GM12878 (cell line): Measurements from ENCODE around the gene UCN2. TPM values are rescaled to one million over a fixed set of nuclear protein-coding genes. Genes with fewer than 3 reads are reported as not detected.

ENCODE experiments used
- ATAC-seq: fragments of 200-7000 bp; cut with Tn5 transposase; 3 replicates; pipeline ENCODE4 v1.9.1; 2020; ENCODE audit warnings: mild to moderate bottlenecking, moderate library complexity
- BruUV-seq: library from RNA; stranded (reverse); fragments of 400-500 nt; replicated peaks from 2 replicates; lab custom pipeline; 2021; lab: Mats Ljungman, UMichigan
- CTCF ChIA-PET: fragments of 300-600 bp; sonication (Branson Sonifier 250); formaldehyde crosslinking; extraction: SDS; loops from one replicate; lab custom pipeline; 2021; ENCODE audit warnings: inconsistent platforms; lab: Yijun Ruan, JAX
- POLR2A ChIA-PET: fragments of 350-600 bp; formaldehyde crosslinking; extraction: SDS; loops from one replicate; lab custom pipeline; 2021; ENCODE audit warnings: inconsistent platforms; lab: Charles Lee
- RAD21 ChIA-PET: fragments of 300-600 bp; sonication (Branson Sonifier 250); formaldehyde crosslinking; loops from one replicate; lab custom pipeline; 2023; ENCODE audit warnings: antibody characterized with exemption; ENCODE audit not compliant: unreplicated experiment; lab: Charles Lee
- SMC1A ChIA-PET: fragments of 300-600 bp; sonication (Branson Sonifier 250); formaldehyde crosslinking; loops from one replicate; lab custom pipeline; 2023; ENCODE audit not compliant: unreplicated experiment, uncharacterized antibody; lab: Charles Lee
- DNase-seq: peaks from one replicate; pipeline ENCODE4 v3.0.0-alpha.2; 2011; ENCODE audit warnings: low read depth, low spot score
- FAIRE-seq: peaks from 3 replicates; lab custom pipeline; 2011; peaks lifted over from hg19 to GRCh38; lab: Jason Lieb, UNC
- H2AFZ ChIP-seq: 2 replicates; pipeline ENCODE4 v1.6.0; 2011; ENCODE audit warnings: low read depth, low read length, control low read depth; ENCODE audit not compliant: control insufficient read depth
- H3K27ac ChIP-seq: 2 replicates; pipeline ENCODE4 v1.5.1; 2011; ENCODE audit warnings: control low read depth; ENCODE audit not compliant: control insufficient read depth, insufficient read depth
- H3K27me3 ChIP-seq, 2 experiments: replicated peaks in 1 of 2; 2 replicates each; pipeline versions ENCODE4 v1.6.0 to v1.6.1; 2011; ENCODE audit warnings: low read length in 1 of 2; ENCODE audit not compliant: control insufficient read depth in 2 of 2, insufficient read depth in 2 of 2
- H3K36me3 ChIP-seq, 2 experiments: 2 replicates each; pipeline ENCODE4 v1.5.1; 2011; ENCODE audit warnings: low read length in 1 of 2; ENCODE audit not compliant: control insufficient read depth in 2 of 2, insufficient read depth in 2 of 2
- H3K4me1 ChIP-seq: 2 replicates; pipeline ENCODE4 v1.6.1; 2011; ENCODE audit warnings: mild to moderate bottlenecking, low read length, moderate library complexity, mixed read lengths; ENCODE audit not compliant: control insufficient read depth, insufficient read depth
- H3K4me2 ChIP-seq: 2 replicates; pipeline ENCODE4 v1.6.0; 2011; ENCODE audit warnings: control low read depth; ENCODE audit not compliant: control insufficient read depth, insufficient read depth
- H3K4me3 ChIP-seq: fragments of 200-600 bp; sonication (generic); 2 replicates; pipeline ENCODE4 v1.5.1; 2016
- H3K79me2 ChIP-seq: 2 replicates; pipeline ENCODE4 v1.6.0; 2011; ENCODE audit warnings: low read length; ENCODE audit not compliant: control insufficient read depth, insufficient read depth
- H3K9ac ChIP-seq: 2 replicates; pipeline ENCODE4 v1.8.0; 2011; ENCODE audit warnings: low read length, control low read depth, mixed read lengths; ENCODE audit not compliant: control insufficient read depth, insufficient read depth
- H3K9me3 ChIP-seq: replicated peaks from 3 replicates; pipeline ENCODE4 v1.5.1; 2011; ENCODE audit warnings: mild to moderate bottlenecking, low read length; ENCODE audit not compliant: control insufficient read depth, insufficient read depth
- H4K20me1 ChIP-seq: 2 replicates; pipeline ENCODE4 v1.6.0; 2011; ENCODE audit not compliant: control insufficient read depth, insufficient read depth
- BCL3 ChIP-seq: IDR thresholded peaks from 2 replicates; pipeline ENCODE4 v1.6.1; 2011; ENCODE audit warnings: borderline replicate concordance, low read depth, mild to moderate bottlenecking, moderate library complexity, low read length; ENCODE audit not compliant: insufficient read depth, poor library complexity, severe bottlenecking
- EED ChIP-seq: sonication (generic); IDR thresholded peaks from 2 replicates; pipeline ENCODE4 v1.6.1; 2016; ENCODE audit warnings: antibody characterized with exemption, low read depth
- EGR1 ChIP-seq, 2 experiments: IDR thresholded peaks; 1 replicate in 1 of 2; 2 replicates in 1 of 2; pipeline ENCODE4 v1.6.1; 2011 to 2012; ENCODE audit warnings: low read depth in 2 of 2, low read length in 2 of 2, borderline replicate concordance in 1 of 2, mild to moderate bottlenecking in 1 of 2, moderate library complexity in 1 of 2
- ESRRA ChIP-seq: IDR thresholded peaks from 2 replicates; pipeline ENCODE4 v1.6.1; 2012; ENCODE audit warnings: mild to moderate bottlenecking, low read length, improper control_type of control experiment
- FOXM1 ChIP-seq: IDR thresholded peaks from 2 replicates; pipeline ENCODE4 v1.6.1; 2012; ENCODE audit warnings: low read depth, mild to moderate bottlenecking, inconsistent platforms, low read length, moderate library complexity
- HDAC2 ChIP-seq: fragments of 200-600 bp; sonication (generic); IDR thresholded peaks from 2 replicates; pipeline ENCODE4 v1.6.1; 2017
- KLF5 ChIP-seq: fragments of 450-650 bp; IDR thresholded peaks from 2 replicates; pipeline ENCODE4 v1.6.1; 2014; ENCODE audit warnings: mild to moderate bottlenecking; ENCODE audit not compliant: partially characterized antibody
- MTA3 ChIP-seq: IDR thresholded peaks from 2 replicates; pipeline ENCODE4 v1.6.1; 2012; ENCODE audit warnings: low read length, inconsistent platforms, borderline replicate concordance
- NR2C1 ChIP-seq: fragments of 450-650 bp; IDR thresholded peaks from 2 replicates; pipeline ENCODE4 v1.6.1; 2017; ENCODE audit warnings: antibody characterized with exemption, mild to moderate bottlenecking, moderate library complexity
- NR2C2 ChIP-seq: IDR thresholded peaks from 2 replicates; pipeline ENCODE4 v1.6.1; 2011; ENCODE audit warnings: borderline replicate concordance, low read depth; ENCODE audit not compliant: control insufficient read depth, insufficient read length
- PBX3 ChIP-seq: IDR thresholded peaks from 2 replicates; pipeline ENCODE4 v1.6.1; 2011; ENCODE audit warnings: mild to moderate bottlenecking, low read depth, low read length, moderate library complexity; ENCODE audit not compliant: insufficient replicate concordance
- RAD21 ChIP-seq: IDR thresholded peaks from 2 replicates; pipeline ENCODE4 v1.6.1; 2011; ENCODE audit warnings: mild to moderate bottlenecking, low read depth, low read length, moderate library complexity; ENCODE audit not compliant: insufficient read depth
- SUPT20H ChIP-seq: IDR thresholded peaks from 2 replicates; pipeline ENCODE4 v1.6.1; 2011; ENCODE audit warnings: low read depth, mild to moderate bottlenecking, low read length, moderate library complexity, borderline replicate concordance; ENCODE audit not compliant: control insufficient read depth
- TCF3 ChIP-seq: IDR thresholded peaks from 2 replicates; pipeline ENCODE4 v1.6.1; 2012; ENCODE audit warnings: low read depth, mild to moderate bottlenecking, low read length, borderline replicate concordance; ENCODE audit not compliant: insufficient read depth
- WRNIP1 ChIP-seq: IDR thresholded peaks from 2 replicates; pipeline ENCODE4 v1.6.1; 2011; ENCODE audit warnings: low read depth, low read length, improper control_type of control experiment, borderline replicate concordance
- ZNF207 ChIP-seq: fragments of 450-650 bp; IDR thresholded peaks from 2 replicates; pipeline ENCODE4 v1.6.1; 2014; ENCODE audit warnings: antibody characterized with exemption, mild to moderate bottlenecking, borderline replicate concordance
- WGBS: methylation state at CpG from one replicate; pipeline ENCODE4 v1.1.6; 2016; ENCODE audit warnings: low lambda C conversion rate; ENCODE audit not compliant: insufficient replicate concordance, insufficient coverage; ENCODE audit errors: missing lambda C conversion rate; 5-methylcytosine and 5-hydroxymethylcytosine counted together
- in situ Hi-C: fragments of 300-500 bp; cut with MboI; formaldehyde crosslinking; loops from 9 replicates; pipeline ENCODE4 v1.14.3; 2018; ENCODE audit warnings: mixed read lengths
- intact Hi-C: fragments of 100-400 bp; cut with micrococcal nuclease; formaldehyde crosslinking; loops from one replicate; pipeline ENCODE4 v1.14.2; 2022; ENCODE audit not compliant: unreplicated experiment
- polyA plus RNA-seq, 11 experiments: library from polyadenylated mRNA; depleted of rRNA in 4 of 11; unstranded in 6 of 11; stranded (reverse) in 5 of 11; fragments of >200 nt; fragmentation: Nextera tagmentation in 4 of 11; fragmentation: Illumina TruSeq in 1 of 11; extraction: Ambion mirVana in 4 of 11; extraction: Trizol in 1 of 11; gene quantifications; 1 replicate in 1 of 11; 2 replicates in 10 of 11; pipeline versions ENCODE4 v1.2.1 to v1.2.3, GENCODE V29; 2011 to 2016; ENCODE audit warnings: inconsistent platforms in 2 of 11, missing spikeins in 2 of 11, low read depth in 1 of 11
- total RNA-seq, 4 experiments: library from RNA; depleted of rRNA in 3 of 4; stranded (reverse); fragments of >200 nt in 3 of 4; fragmentation: Illumina TruSeq in 1 of 4; extraction: Trizol in 1 of 4; gene quantifications; 2 replicates each; pipeline versions ENCODE4 v1.2.1 to v1.2.3, GENCODE V29; 2013 to 2021

Gene UCN2
- total and polyA plus RNA-seq, 10 of the 15 experiments (the other 5 are each of a cell fraction or from before 2014, with no cell fraction given), result 0.05 TPM; not detected in 9

GRCh38 chr3:48599509-48600285, 36.1 kb upstream of the UCN2 start:
- Histone ChIP-seq H3K4me3 (no peak overlapping the region), H3K4me2 (no peak overlapping the region), H4K20me1 (peaks cover 4% of the 10 kb centered on the region; the same call in 1 of the 2 replicates), H3K27me3 (peaks cover 0 to 2% of the 10 kb centered on the region in 2 experiments; a peak in 1 of 4 replicates), H3K79me2 (no peaks in the 10 kb centered on the region), H3K4me1 (no peaks in the 10 kb centered on the region; the same call in 1 of the 2 replicates), H3K36me3 (peaks cover 34 to 44% of the 10 kb centered on the region in 2 experiments), H2AFZ (no peak overlapping the region), H3K27ac (no peak overlapping the region), H3K9ac (no peak overlapping the region), H3K9me3 (no peaks in the 10 kb centered on the region)
- ChIA-PET POLR2A (no interaction called here), RAD21 (no interaction called here), CTCF (no interaction called here), SMC1A (no interaction called here)
- ATAC-seq, result no peak
- WGBS, result 97% methylated on average over 12 of the region's 12 CpGs
- intact Hi-C loops, result no loop called here
- in situ Hi-C loops, result no loop called here
- no peak for TF ChIP-seq ZNF207
- TF ChIP-seq NR2C2, result no peak
- TF ChIP-seq RAD21, result no peak
- no peak for TF ChIP-seq SUPT20H
- TF ChIP-seq BCL3, result no peak
- no peak for TF ChIP-seq TCF3
- TF ChIP-seq WRNIP1, result no peak
- no peak for TF ChIP-seq EGR1 (IDR thresholded peaks at IDR 0.05; ENCODE audit: borderline replicate concordance in 1 of 2, low read depth in 2 of 2, low read length in 2 of 2)
- TF ChIP-seq NR2C1, result no peak
- no peak for TF ChIP-seq FOXM1
- TF ChIP-seq MTA3, result no peak
- no peak for TF ChIP-seq ESRRA
- TF ChIP-seq PBX3, result no peak
- no peak for TF ChIP-seq HDAC2
- no peak for TF ChIP-seq KLF5
- no peak for TF ChIP-seq EED
- no TSS peak for BruUV-seq
- DNase-seq, result no peak
- FAIRE-seq, result no peak
